ENCODE measurements around the gene GSTM4.
"Not testable (repeated sequence)": the region's sequence is repeated elsewhere in the genome, so short reads cannot be mapped to it uniquely, and the experiment has no call there.

- TF ChIP-seq, protein P1, sequence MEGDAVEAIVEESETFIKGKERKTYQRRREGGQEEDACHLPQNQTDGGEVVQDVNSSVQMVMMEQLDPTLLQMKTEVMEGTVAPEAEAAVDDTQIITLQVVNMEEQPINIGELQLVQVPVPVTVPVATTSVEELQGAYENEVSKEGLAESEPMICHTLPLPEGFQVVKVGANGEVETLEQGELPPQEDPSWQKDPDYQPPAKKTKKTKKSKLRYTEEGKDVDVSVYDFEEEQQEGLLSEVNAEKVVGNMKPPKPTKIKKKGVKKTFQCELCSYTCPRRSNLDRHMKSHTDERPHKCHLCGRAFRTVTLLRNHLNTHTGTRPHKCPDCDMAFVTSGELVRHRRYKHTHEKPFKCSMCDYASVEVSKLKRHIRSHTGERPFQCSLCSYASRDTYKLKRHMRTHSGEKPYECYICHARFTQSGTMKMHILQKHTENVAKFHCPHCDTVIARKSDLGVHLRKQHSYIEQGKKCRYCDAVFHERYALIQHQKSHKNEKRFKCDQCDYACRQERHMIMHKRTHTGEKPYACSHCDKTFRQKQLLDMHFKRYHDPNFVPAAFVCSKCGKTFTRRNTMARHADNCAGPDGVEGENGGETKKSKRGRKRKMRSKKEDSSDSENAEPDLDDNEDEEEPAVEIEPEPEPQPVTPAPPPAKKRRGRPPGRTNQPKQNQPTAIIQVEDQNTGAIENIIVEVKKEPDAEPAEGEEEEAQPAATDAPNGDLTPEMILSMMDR (IDR thresholded peaks at IDR 0.05): not testable (repeated sequence)
- not testable (repeated sequence) for TF ChIP-seq POLR2A, POLR2AphosphoS5 (IDR thresholded peaks at IDR 0.05)
These were observed 30.0 kb downstream of the GSTM4 start for GRCh38 chr1:109685890-109686289.
